Measurements from ENCODE around the gene ZNF557.

Gene ZNF557

DNA sequence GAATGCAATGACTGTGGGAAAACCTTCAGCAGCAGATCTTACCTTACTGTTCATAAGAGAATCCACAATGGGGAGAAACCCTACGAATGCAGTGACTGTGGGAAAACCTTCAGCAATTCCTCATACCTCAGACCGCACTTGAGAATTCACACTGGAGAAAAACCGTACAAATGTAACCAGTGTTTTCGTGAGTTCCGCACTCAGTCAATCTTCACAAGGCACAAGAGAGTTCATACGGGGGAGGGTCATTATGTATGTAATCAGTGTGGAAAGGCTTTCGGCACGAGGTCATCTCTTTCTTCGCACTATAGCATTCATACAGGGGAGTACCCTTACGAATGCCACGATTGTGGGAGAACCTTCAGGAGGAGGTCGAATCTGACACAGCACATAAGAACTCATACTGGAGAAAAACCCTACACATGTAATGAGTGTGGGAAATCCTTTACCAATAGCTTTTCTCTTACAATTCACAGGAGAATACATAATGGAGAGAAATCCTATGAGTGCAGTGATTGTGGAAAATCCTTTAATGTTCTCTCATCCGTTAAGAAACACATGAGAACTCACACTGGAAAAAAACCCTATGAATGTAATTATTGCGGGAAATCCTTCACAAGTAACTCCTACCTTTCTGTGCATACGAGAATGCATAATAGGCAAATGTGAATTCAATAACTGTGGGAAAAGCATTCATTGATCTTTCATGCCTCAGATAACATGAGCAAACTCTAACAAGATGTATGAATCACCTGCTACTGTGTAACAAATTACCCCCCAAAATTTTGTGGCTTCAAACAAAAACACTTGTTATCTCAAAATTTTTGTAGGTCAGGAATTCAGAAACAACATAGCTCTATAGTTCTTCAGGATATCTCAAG, 13.8 kb downstream of the ZNF557 start:
- FAIRE-seq (peak; percentile 56), DNase-seq (ENCODE audit: insufficient read length, low spot score) (no peak)
- TF ChIP-seq POLR2AphosphoS5 (IDR thresholded peaks at IDR 0.05; ENCODE audit: low read depth, low read length) (peak; percentile 42; the same call in 1 of the 2 replicates), PAX5 (IDR thresholded peaks at IDR 0.05; ENCODE audit: insufficient read depth, low read length, severe bottlenecking) (no peak), POU2F2 (IDR thresholded peaks at IDR 0.05; ENCODE audit: low read depth, low read length) (0 out of 2 replicates have a peak, but pooled peaks have one; percentile 47), POLR2A (IDR thresholded peaks at IDR 0.05; ENCODE audit: low read depth, low read length) (no peak), SPI1 (IDR thresholded peaks at IDR 0.05; ENCODE audit: low read depth, low read length) (no peak), TAF1 (IDR thresholded peaks at IDR 0.05; ENCODE audit: low read depth, low read length) (no peak)

DNA sequence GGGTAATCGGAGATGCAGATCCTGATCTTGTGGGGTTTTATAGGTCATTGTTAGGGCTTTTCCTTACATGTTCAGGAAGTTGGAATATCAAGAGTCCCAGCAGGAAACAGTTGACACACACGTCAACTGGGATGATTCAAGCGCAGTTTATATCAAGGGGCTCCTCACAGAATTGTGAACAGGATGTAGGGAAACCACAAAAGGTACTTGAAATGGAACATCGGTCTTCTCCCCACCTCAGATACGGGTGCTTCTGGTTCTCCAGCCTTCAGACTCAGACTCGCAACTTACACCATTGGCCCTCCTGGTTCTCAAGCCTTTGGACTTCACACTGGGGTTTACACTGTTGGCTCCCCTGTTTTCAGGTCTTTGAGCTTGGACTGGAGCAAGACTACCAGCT, 19.5 kb downstream of the ZNF557 start:
- FAIRE-seq (no peak), DNase-seq (ENCODE audit: insufficient read length, low spot score) (no peak)
- TF ChIP-seq POLR2AphosphoS5 (IDR thresholded peaks at IDR 0.05; ENCODE audit: low read depth, low read length) (no peak), POU2F2 (IDR thresholded peaks at IDR 0.05; ENCODE audit: low read depth, low read length) (no peak), SPI1 (IDR thresholded peaks at IDR 0.05; ENCODE audit: low read depth, low read length) (no peak), PAX5 (IDR thresholded peaks at IDR 0.05; ENCODE audit: insufficient read depth, low read length, severe bottlenecking) (no peak), POLR2A (IDR thresholded peaks at IDR 0.05; ENCODE audit: low read depth, low read length) (no peak), TAF1 (IDR thresholded peaks at IDR 0.05; ENCODE audit: low read depth, low read length) (no peak)

DNA sequence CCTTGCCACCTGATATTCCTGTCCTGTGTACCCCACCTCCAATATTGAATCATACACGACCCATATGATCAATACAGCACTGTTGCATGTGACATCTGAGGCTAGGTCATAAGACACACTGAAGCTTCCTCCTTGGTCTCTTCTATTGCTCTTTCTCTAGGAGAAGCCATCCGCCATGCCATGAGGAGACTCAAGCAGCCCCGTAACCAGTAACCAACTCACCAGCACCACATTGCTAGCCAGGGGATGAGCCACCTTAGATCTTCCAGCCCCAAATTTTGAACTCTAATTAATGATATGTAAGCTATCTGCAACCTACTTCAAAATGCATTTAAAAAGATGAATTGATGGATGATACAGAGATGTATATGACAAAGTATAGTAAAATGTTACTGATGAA, 28.6 kb downstream of the ZNF557 start:
- TF ChIP-seq SPI1 (IDR thresholded peaks at IDR 0.05; ENCODE audit: low read depth, low read length), result no peak
- DNase-seq (ENCODE audit: insufficient read length, low spot score) (no peak), FAIRE-seq (no peak)

- FAIRE-seq (peak; percentile 96), DNase-seq (ENCODE audit: insufficient read length, low spot score) (peak; percentile 78)
- TF ChIP-seq POLR2A (IDR thresholded peaks at IDR 0.05; ENCODE audit: low read depth, low read length) (peak; percentile 53; the same call in 1 of the 2 replicates), TAF1 (IDR thresholded peaks at IDR 0.05; ENCODE audit: low read depth, low read length) (peak; percentile 40), SPI1 (IDR thresholded peaks at IDR 0.05; ENCODE audit: low read depth, low read length) (0 out of 2 replicates have a peak, but pooled peaks have one; percentile 8), POU2F2 (IDR thresholded peaks at IDR 0.05; ENCODE audit: low read depth, low read length) (no peak), PAX5 (IDR thresholded peaks at IDR 0.05; ENCODE audit: insufficient read depth, low read length, severe bottlenecking) (no peak), POLR2AphosphoS5 (IDR thresholded peaks at IDR 0.05; ENCODE audit: low read depth, low read length) (peak; percentile 73)
Measured at GRCh38 chr19:7098701-7099596, 29.4 kb downstream of the ZNF557 start.

- DNase-seq (ENCODE audit: insufficient read length, low spot score) (no peak), FAIRE-seq (no peak)
- TF ChIP-seq POLR2A (IDR thresholded peaks at IDR 0.05; ENCODE audit: low read depth, low read length) (no peak), POLR2AphosphoS5 (IDR thresholded peaks at IDR 0.05; ENCODE audit: low read depth, low read length) (no peak), TAF1 (IDR thresholded peaks at IDR 0.05; ENCODE audit: low read depth, low read length) (no peak), POU2F2 (IDR thresholded peaks at IDR 0.05; ENCODE audit: low read depth, low read length) (no peak)
Measured at GRCh38 chr19:7099597-7099921, 30.1 kb downstream of the ZNF557 start.

DNA sequence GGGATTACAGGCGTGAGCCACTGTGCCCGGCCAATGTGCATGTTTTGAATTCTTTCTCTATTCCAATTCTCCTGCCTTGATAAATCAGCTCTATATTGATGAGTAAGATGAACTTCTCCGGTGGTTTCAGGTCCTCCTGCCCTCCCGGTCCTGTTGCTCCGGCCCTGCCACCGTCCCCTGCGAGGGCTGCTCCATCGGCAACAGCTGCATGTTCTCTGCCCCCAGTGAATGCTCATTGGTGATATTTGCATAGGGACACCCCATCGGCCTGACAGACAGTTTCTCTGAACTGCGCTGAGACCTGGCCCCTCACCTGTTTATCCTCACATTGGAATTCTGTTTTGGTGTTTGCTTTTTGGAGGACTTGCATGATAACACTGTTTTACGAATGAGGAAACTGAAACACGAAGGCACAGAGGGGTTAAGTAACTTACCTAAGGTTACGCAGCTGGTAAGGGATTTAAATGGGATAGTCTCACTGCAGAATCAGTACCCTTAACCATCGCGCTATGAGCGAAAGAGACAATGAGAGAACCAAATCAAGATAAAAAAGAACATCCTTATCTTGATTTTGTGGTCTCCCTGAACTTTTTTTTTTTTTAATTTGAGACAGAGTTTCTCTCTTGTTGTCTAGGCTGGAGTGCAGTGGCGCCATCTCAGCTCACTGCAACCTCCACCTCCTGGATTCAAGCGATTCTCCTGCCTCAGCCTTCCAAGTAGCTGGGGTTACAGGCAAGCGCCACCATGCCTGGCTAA, 32.2 kb downstream of the ZNF557 start:
- DNase-seq (ENCODE audit: insufficient read length, low spot score), result no peak
- TF ChIP-seq TAF1 (IDR thresholded peaks at IDR 0.05; ENCODE audit: low read depth, low read length) (no peak), SPI1 (IDR thresholded peaks at IDR 0.05; ENCODE audit: low read depth, low read length) (no peak), POU2F2 (IDR thresholded peaks at IDR 0.05; ENCODE audit: low read depth, low read length) (no peak), POLR2A (IDR thresholded peaks at IDR 0.05; ENCODE audit: low read depth, low read length) (no peak), PAX5 (IDR thresholded peaks at IDR 0.05; ENCODE audit: insufficient read depth, low read length, severe bottlenecking) (no peak), POLR2AphosphoS5 (IDR thresholded peaks at IDR 0.05; ENCODE audit: low read depth, low read length) (no peak)
- FAIRE-seq, result no peak

- DNase-seq (ENCODE audit: insufficient read length, low spot score) (no peak), FAIRE-seq (peak; percentile 20)
- TF ChIP-seq POU2F2 (IDR thresholded peaks at IDR 0.05; ENCODE audit: low read depth, low read length), result peak; percentile 64; the same call in 1 of the 2 replicates
- TF ChIP-seq TAF1 (IDR thresholded peaks at IDR 0.05; ENCODE audit: low read depth, low read length), result no peak
Measured at GRCh38 chr19:7104747-7105447, 35.4 kb downstream of the ZNF557 start.

- TF ChIP-seq TAF1 (IDR thresholded peaks at IDR 0.05; ENCODE audit: low read depth, low read length) (no peak), POU2F2 (IDR thresholded peaks at IDR 0.05; ENCODE audit: low read depth, low read length) (no peak), SPI1 (IDR thresholded peaks at IDR 0.05; ENCODE audit: low read depth, low read length) (no peak), POLR2A (IDR thresholded peaks at IDR 0.05; ENCODE audit: low read depth, low read length) (no peak), PAX5 (IDR thresholded peaks at IDR 0.05; ENCODE audit: insufficient read depth, low read length, severe bottlenecking) (no peak)
- FAIRE-seq (peak; percentile 66), DNase-seq (ENCODE audit: insufficient read length, low spot score) (no peak)
Measured at GRCh38 chr19:7106711-7107657, 37.5 kb downstream of the ZNF557 start.
